ENCODE results near the gene CYP46A1.

The CYP46A1 gene

GRCh38 chr14:99666533-99666932 lies 17.6 kb upstream of the CYP46A1 start:
- Histone ChIP-seq H3K9me3 (ENCODE audit: low read length) (no peaks in the 10 kb centered on the region), H3K4me3 (ENCODE audit: low read depth, low read length, poor library complexity, severe bottlenecking) (no peak overlapping the region), H3K9me2 (ENCODE audit: low read depth, low read length) (no peaks in the 10 kb centered on the region), H2AFZ (ENCODE audit: low read length) (no peak overlapping the region), H3K4me1 (ENCODE audit: insufficient read depth, low read length, severe bottlenecking) (no peaks in the 10 kb centered on the region), H3K9ac (ENCODE audit: low read length) (no peak overlapping the region), H3K36me3 (ENCODE audit: insufficient read depth, low read length) (no peaks in the 10 kb centered on the region), H3K4me2 (ENCODE audit: low read length) (no peak overlapping the region), H3K27me3 (ENCODE audit: insufficient read depth, low read length) (peaks cover 6% of the 10 kb centered on the region; the same call in 1 of the 2 replicates), H4K20me1 (ENCODE audit: insufficient read depth, low read length) (no peaks in the 10 kb centered on the region), H3K27ac (ENCODE audit: low read depth, low read length, poor library complexity, severe bottlenecking) (no peak overlapping the region), H3K79me2 (ENCODE audit: insufficient read depth, low read length) (no peaks in the 10 kb centered on the region), H3F3A (ENCODE audit: insufficient read depth, low read length) (no peaks in the 10 kb centered on the region)
- TF ChIP-seq EZH2 (IDR thresholded peaks at IDR 0.05; ENCODE audit: borderline replicate concordance, low read length) = no peak
- TF ChIP-seq, protein P1, sequence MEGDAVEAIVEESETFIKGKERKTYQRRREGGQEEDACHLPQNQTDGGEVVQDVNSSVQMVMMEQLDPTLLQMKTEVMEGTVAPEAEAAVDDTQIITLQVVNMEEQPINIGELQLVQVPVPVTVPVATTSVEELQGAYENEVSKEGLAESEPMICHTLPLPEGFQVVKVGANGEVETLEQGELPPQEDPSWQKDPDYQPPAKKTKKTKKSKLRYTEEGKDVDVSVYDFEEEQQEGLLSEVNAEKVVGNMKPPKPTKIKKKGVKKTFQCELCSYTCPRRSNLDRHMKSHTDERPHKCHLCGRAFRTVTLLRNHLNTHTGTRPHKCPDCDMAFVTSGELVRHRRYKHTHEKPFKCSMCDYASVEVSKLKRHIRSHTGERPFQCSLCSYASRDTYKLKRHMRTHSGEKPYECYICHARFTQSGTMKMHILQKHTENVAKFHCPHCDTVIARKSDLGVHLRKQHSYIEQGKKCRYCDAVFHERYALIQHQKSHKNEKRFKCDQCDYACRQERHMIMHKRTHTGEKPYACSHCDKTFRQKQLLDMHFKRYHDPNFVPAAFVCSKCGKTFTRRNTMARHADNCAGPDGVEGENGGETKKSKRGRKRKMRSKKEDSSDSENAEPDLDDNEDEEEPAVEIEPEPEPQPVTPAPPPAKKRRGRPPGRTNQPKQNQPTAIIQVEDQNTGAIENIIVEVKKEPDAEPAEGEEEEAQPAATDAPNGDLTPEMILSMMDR (IDR thresholded peaks at IDR 0.05; ENCODE audit: low read length) = no peak

GRCh38 chr14:99667045-99667444 lies 17.1 kb upstream of the CYP46A1 start:
- Histone ChIP-seq H2AFZ (ENCODE audit: low read length) (no peak overlapping the region), H3F3A (ENCODE audit: insufficient read depth, low read length) (no peaks in the 10 kb centered on the region), H3K27me3 (ENCODE audit: insufficient read depth, low read length) (peaks cover 6% of the 10 kb centered on the region; the same call in 1 of the 2 replicates), H3K4me1 (ENCODE audit: insufficient read depth, low read length, severe bottlenecking) (no peaks in the 10 kb centered on the region), H3K4me3 (ENCODE audit: low read depth, low read length, poor library complexity, severe bottlenecking) (no peak overlapping the region), H3K36me3 (ENCODE audit: insufficient read depth, low read length) (no peaks in the 10 kb centered on the region), H3K4me2 (ENCODE audit: low read length) (no peak overlapping the region), H3K9me3 (ENCODE audit: low read length) (no peaks in the 10 kb centered on the region), H3K9me2 (ENCODE audit: low read depth, low read length) (no peaks in the 10 kb centered on the region), H4K20me1 (ENCODE audit: insufficient read depth, low read length) (no peaks in the 10 kb centered on the region), H3K9ac (ENCODE audit: low read length) (no peak overlapping the region), H3K79me2 (ENCODE audit: insufficient read depth, low read length) (no peaks in the 10 kb centered on the region), H3K27ac (ENCODE audit: low read depth, low read length, poor library complexity, severe bottlenecking) (no peak overlapping the region)
- TF ChIP-seq, protein P1 (IDR thresholded peaks at IDR 0.05; ENCODE audit: low read length) = no peak
- no peak for TF ChIP-seq EZH2 (IDR thresholded peaks at IDR 0.05; ENCODE audit: borderline replicate concordance, low read length)

DNA sequence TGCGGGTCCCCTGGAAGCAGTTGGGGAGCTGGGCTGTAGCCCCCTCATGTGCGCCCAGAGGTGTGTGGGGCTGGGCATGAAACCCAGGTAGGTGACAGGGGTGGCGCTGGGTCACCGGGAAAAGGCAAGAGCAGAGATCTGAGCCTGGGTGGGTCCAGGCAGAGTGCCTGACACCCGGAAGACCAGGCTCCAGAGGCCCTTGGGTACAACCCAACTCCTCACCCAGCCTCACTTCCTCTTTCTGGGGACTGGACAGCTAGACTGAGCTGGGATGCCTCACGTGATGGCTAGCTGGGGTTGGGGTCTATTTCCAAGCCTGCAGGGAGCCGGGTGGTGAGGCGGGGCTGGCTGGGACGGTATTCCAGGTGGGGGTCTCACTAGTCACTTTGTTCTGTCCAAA lies 16.3 kb upstream of the CYP46A1 start:
- H3K9me2 ChIP-seq (ENCODE audit: low read depth, low read length) = no peaks in the 10 kb centered on the region
- no peaks in the 10 kb centered on the region for H3K4me1 ChIP-seq (ENCODE audit: insufficient read depth, low read length, severe bottlenecking)
- H3F3A ChIP-seq (ENCODE audit: insufficient read depth, low read length) = no peaks in the 10 kb centered on the region
- no peak overlapping the region for H3K4me2 ChIP-seq (ENCODE audit: low read length)
- no peak overlapping the region for H2AFZ ChIP-seq (ENCODE audit: low read length)
- no peaks in the 10 kb centered on the region for H4K20me1 ChIP-seq (ENCODE audit: insufficient read depth, low read length)
- H3K9me3 ChIP-seq (ENCODE audit: low read length) = no peaks in the 10 kb centered on the region
- no peaks in the 10 kb centered on the region for H3K79me2 ChIP-seq (ENCODE audit: insufficient read depth, low read length)
- H3K27me3 ChIP-seq (ENCODE audit: insufficient read depth, low read length) = peaks cover 6% of the 10 kb centered on the region; the same call in 1 of the 2 replicates
- no peak for TF ChIP-seq EZH2 (IDR thresholded peaks at IDR 0.05; ENCODE audit: borderline replicate concordance, low read length)
- TF ChIP-seq, protein P1 (IDR thresholded peaks at IDR 0.05; ENCODE audit: low read length) = no peak
- no peak overlapping the region for H3K4me3 ChIP-seq (ENCODE audit: low read depth, low read length, poor library complexity, severe bottlenecking)
- H3K36me3 ChIP-seq (ENCODE audit: insufficient read depth, low read length) = no peaks in the 10 kb centered on the region
- H3K9ac ChIP-seq (ENCODE audit: low read length) = no peak overlapping the region
- H3K27ac ChIP-seq (ENCODE audit: low read depth, low read length, poor library complexity, severe bottlenecking) = no peak overlapping the region
